ENCODE results near the gene XIAP.
A peak's percentile ranks its signal among the peaks of the same experiment; 100 is the strongest.
"Not testable (repeated sequence)": the region's sequence is repeated elsewhere in the genome, so short reads cannot be mapped to it uniquely, and the experiment has no call there.

The XIAP gene

GRCh38 chrX:123859846-123860838 is at the start of gene XIAP:
Gene XIAP (plus strand): TSS chrX:123860053. CDS start chrX:123885663, 25,610 bp downstream.
- DNase-seq (ENCODE audit: low spot score), result peak; percentile 83

- no peak for DNase-seq (ENCODE audit: low spot score)
Observed at GRCh38 chrX:123814343-123814742, 45.5 kb upstream of the XIAP start.

- not testable (repeated sequence) for DNase-seq (ENCODE audit: low spot score)
Observed at GRCh38 chrX:123814934-123815394, 44.9 kb upstream of the XIAP start.

GRCh38 chrX:123817288-123817894 is 42.5 kb upstream of the XIAP start:
- DNase-seq (ENCODE audit: low spot score), result no peak

- no peak for DNase-seq (ENCODE audit: low spot score)
Observed at GRCh38 chrX:123818243-123818642, 41.6 kb upstream of the XIAP start.

GRCh38 chrX:123822965-123823364 is 36.9 kb upstream of the XIAP start:
- no peak for DNase-seq (ENCODE audit: low spot score)

- DNase-seq (ENCODE audit: low spot score), result no peak
Observed at GRCh38 chrX:123830309-123830708, 29.5 kb upstream of the XIAP start.

GRCh38 chrX:123833387-123833786 is 26.5 kb upstream of the XIAP start:
- DNase-seq (ENCODE audit: low spot score), result peak; percentile 48

- no peak for DNase-seq (ENCODE audit: low spot score)
Observed at GRCh38 chrX:123834116-123834515, 25.7 kb upstream of the XIAP start.

GRCh38 chrX:123835661-123836371 is 24.0 kb upstream of the XIAP start:
- DNase-seq (ENCODE audit: low spot score), result no peak

GRCh38 chrX:123845129-123845528 is 14.7 kb upstream of the XIAP start:
- DNase-seq (ENCODE audit: low spot score), result not testable (repeated sequence)

GRCh38 chrX:123846577-123847038 is 13.2 kb upstream of the XIAP start:
- no peak for DNase-seq (ENCODE audit: low spot score)

- no peak for DNase-seq (ENCODE audit: low spot score)
Observed at GRCh38 chrX:123847056-123847455, 12.8 kb upstream of the XIAP start.

- no peak for DNase-seq (ENCODE audit: low spot score)
Observed at GRCh38 chrX:123849096-123849495, 10.8 kb upstream of the XIAP start.

- not testable (repeated sequence) for DNase-seq (ENCODE audit: low spot score)
Observed at GRCh38 chrX:123849906-123850305, 9.9 kb upstream of the XIAP start.

- DNase-seq (ENCODE audit: low spot score), result no peak
Observed at GRCh38 chrX:123851079-123851478, 8.8 kb upstream of the XIAP start.

GRCh38 chrX:123854329-123854728 is 5.5 kb upstream of the XIAP start:
- DNase-seq (ENCODE audit: low spot score), result no peak

- no peak for DNase-seq (ENCODE audit: low spot score)
Observed at GRCh38 chrX:123859409-123859845, 426 bp upstream of the XIAP start.

GRCh38 chrX:123860983-123861382 is 1.1 kb downstream of the XIAP start:
- DNase-seq (ENCODE audit: low spot score), result no peak

GRCh38 chrX:123869488-123869887 is 9.6 kb downstream of the XIAP start:
- DNase-seq (ENCODE audit: low spot score), result no peak

- no peak for DNase-seq (ENCODE audit: low spot score)
Observed at GRCh38 chrX:123871309-123871708, 11.5 kb downstream of the XIAP start.

GRCh38 chrX:123873956-123874355 is 14.1 kb downstream of the XIAP start:
- DNase-seq (ENCODE audit: low spot score), result no peak

All from ecto neural progenitor cell (in vitro differentiated cells).